ENCODE measurements around the gene CNFN. TPM values are rescaled to one million over a fixed set of nuclear protein-coding genes. Genes with fewer than 3 reads are reported as not detected.
A peak's percentile ranks its signal among the peaks of the same experiment; 100 is the strongest.

Gene CNFN
- total and polyA plus RNA-seq, 8 donors, result 0.32 to 4.2 (median 0.70) TPM; not detected in 1

DNA sequence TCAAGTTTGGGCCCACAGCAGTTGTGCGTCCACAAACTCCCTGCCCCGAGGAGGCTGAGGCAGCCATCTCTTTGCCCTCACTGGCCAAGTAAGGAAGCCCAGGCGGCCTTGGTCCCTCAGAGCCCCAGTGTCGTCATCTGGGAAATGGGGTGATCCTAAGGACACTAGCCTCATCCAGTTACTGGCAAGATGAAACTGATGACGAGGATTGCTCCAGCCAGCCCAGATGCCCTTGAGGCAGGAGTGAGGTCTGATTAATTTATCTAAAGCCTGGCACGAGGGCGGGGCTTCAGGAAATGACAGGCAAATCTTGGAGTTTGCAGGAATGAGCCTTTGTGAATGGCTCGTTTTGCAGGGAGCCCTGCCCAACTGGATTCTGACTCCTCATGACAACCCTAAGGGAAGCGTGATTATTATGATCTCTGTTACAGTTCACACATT is 31.5 kb upstream of the CNFN start:
- no peak for TF ChIP-seq CTCF (IDR thresholded peaks at IDR 0.05)
- ATAC-seq, result peak; percentile 8 to 28 (median 25)
- Histone ChIP-seq H3K4me1 (peaks cover 0 to 8% (median 0%) of the 10 kb centered on the region in 3 donors), H3K9me3 (no peaks in the 10 kb centered on the region), H3K27me3 (no peaks in the 10 kb centered on the region), H3K36me3 (no peaks in the 10 kb centered on the region), H3K27ac (peak overlapping the region in 3 of 4 donors; percentile 42 to 70 (median 55)), H3K4me3 (no peak overlapping the region)
- WGBS, 2 donors, result 23 to 35% methylated on average over 9 of the region's 9 CpGs
- DNase-seq, result peak in 2 of 6 donors; percentile 54 to 58
- FAIRE-seq, result no peak
- intact Hi-C loops (cut with DNase I), result no loop called here

GRCh38 chr19:42421101-42421500 is 31.0 kb upstream of the CNFN start:
- Histone ChIP-seq H3K4me3 (no peak overlapping the region), H3K27ac (peak overlapping the region in 3 of 4 donors; percentile 42 to 70 (median 55)), H3K9me3 (no peaks in the 10 kb centered on the region), H3K36me3 (no peaks in the 10 kb centered on the region), H3K4me1 (peaks cover 0 to 8% (median 0%) of the 10 kb centered on the region in 3 donors), H3K27me3 (no peaks in the 10 kb centered on the region)
- intact Hi-C loops (cut with DNase I), result no loop called here
- ATAC-seq, result no peak
- 72 to 81% methylated on average over 4 of the region's 4 CpGs for WGBS, 2 donors
- no peak for FAIRE-seq
- TF ChIP-seq CTCF (IDR thresholded peaks at IDR 0.05), result no peak
- DNase-seq, result no peak

- Histone ChIP-seq H3K4me1 (peaks cover 0 to 8% (median 0%) of the 10 kb centered on the region in 3 donors), H3K27me3 (no peaks in the 10 kb centered on the region), H3K9me3 (no peaks in the 10 kb centered on the region), H3K27ac (no peak overlapping the region), H3K4me3 (no peak overlapping the region), H3K36me3 (no peaks in the 10 kb centered on the region)
- no peak for FAIRE-seq
- intact Hi-C loops (cut with DNase I), result no loop called here
- peak; percentile 16 to 45 (median 30) for TF ChIP-seq CTCF (IDR thresholded peaks at IDR 0.05)
- 34 to 36% methylated on average over 10 of the region's 10 CpGs for WGBS, 2 donors
- peak in 4 of 6 donors; percentile 42 to 81 (median 58) for DNase-seq
- ATAC-seq, result peak in 3 of 4 donors; percentile 27 to 52 (median 40)
Measured at GRCh38 chr19:42420055-42420544, 30.0 kb upstream of the CNFN start.

DNA sequence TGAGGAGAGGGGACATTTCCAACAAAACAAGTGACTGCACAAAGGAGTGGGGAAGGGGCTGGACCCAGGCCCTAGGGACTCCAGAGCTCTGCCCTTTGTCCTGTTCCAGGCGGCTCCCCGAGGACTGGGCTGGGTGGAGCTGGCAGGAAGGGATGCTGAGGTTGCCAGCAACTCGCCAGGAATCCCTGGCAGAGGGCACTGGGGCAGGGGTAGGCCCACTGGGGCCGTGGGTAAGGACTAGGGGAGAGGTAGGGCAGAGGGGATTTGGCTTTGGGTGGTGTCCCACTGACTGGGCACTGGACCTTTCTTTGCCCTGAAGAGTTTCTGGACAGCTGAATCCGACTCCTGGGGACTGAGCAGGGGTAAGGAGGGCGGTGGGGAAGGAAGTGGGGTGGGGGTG is 29.2 kb upstream of the CNFN start:
- no peak for DNase-seq
- no peaks in the 10 kb centered on the region for H3K27me3 ChIP-seq
- FAIRE-seq, result no peak
- no peak for TF ChIP-seq CTCF (IDR thresholded peaks at IDR 0.05)
- WGBS, 2 donors, result 51% methylated on average over 6 of the region's 6 CpGs
- H3K36me3 ChIP-seq, result no peaks in the 10 kb centered on the region
- no peaks in the 10 kb centered on the region for H3K9me3 ChIP-seq
- H3K4me1 ChIP-seq, result peaks cover 0 to 7% (median 0%) of the 10 kb centered on the region in 3 donors
- H3K4me3 ChIP-seq, result no peak overlapping the region
- no peak for ATAC-seq
- intact Hi-C loops (cut with DNase I), result no loop called here
- H3K27ac ChIP-seq, result no peak overlapping the region

DNA sequence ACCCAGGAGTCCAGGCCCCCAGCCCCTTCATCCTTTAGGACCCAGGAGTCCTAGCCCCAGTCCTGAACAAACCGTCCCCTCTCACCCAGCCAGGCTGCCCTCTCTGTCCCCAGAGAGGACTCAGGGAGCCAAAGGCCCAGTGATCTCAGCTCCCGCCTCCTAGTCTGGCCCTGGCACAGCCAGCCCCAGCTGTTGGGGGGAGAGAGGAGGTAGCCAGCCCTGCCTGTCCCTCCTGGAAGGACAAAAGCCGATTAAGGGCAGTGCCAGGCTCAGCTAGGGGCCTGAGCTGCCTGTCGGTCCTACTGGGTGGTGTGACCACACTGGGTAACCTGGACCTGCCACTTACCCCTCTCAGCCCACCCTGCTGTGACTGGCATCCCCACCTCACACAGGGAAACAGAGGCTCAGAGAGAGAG is 22.6 kb upstream of the CNFN start:
- no peaks in the 10 kb centered on the region for H3K36me3 ChIP-seq
- H3K27ac ChIP-seq, result no peak overlapping the region
- H3K4me3 ChIP-seq, result no peak overlapping the region
- H3K9me3 ChIP-seq, result no peaks in the 10 kb centered on the region
- WGBS, 2 donors, result 66 to 82% methylated on average over 4 of the region's 4 CpGs
- ATAC-seq (peak in 1 of 4 donors; percentile 15), DNase-seq (no peak), FAIRE-seq (no peak)
- no peaks in the 10 kb centered on the region for H3K4me1 ChIP-seq
- no peaks in the 10 kb centered on the region for H3K27me3 ChIP-seq
- no peak for TF ChIP-seq CTCF (IDR thresholded peaks at IDR 0.05)
- intact Hi-C loops (cut with DNase I), result no loop called here

Measured in pancreas (tissue), 10 donors.